ENCODE measurements around the gene RCAN1. TPM values are rescaled to one million over a fixed set of nuclear protein-coding genes. Genes with fewer than 3 reads are reported as not detected.

The RCAN1 gene
- total and polyA plus RNA-seq, 2 of the 13 experiments (the other 11 are each of a cell fraction or from before 2014, with no cell fraction given): 9.4 to 34.1 TPM

DNA sequence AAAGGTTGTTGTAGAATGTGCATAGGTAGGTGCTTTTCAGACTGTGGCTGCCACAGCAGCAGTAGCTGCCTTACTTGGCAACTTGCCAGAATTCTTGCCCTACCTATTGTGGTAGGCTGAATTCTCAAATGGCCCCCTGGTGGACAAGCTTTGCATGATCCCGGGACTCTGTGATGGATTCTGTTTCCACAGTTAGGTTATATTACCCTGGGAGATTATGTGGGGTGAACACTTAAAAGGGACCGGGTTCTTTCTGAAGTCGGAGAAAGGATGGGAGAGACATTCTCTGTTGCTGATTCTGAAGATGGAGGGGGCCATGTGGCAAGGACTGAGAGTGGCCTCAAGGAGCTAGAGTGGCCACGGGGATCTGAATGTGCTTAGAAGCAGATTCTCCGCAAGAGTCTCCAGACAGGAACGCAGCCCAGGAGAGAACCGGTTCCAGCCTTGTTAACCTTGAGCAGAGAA lies 70.8 kb downstream of the RCAN1 start (continued):
- TF ChIP-seq, protein P1, sequence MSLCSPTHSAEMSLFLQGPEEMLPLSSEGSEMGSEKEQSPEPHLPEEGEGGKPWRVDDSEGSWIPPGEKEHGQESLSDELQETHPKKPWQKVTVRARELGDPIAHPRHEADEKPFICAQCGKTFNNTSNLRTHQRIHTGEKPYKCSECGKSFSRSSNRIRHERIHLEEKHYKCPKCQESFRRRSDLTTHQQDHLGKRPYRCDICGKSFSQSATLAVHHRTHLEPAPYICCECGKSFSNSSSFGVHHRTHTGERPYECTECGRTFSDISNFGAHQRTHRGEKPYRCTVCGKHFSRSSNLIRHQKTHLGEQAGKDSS (CRISPR knock-in tag; IDR thresholded peaks at IDR 0.05; ENCODE audit: borderline replicate concordance, low read depth): no peak
- TF ChIP-seq ZFP37 (CRISPR knock-in tag; IDR thresholded peaks at IDR 0.05; ENCODE audit: borderline replicate concordance) (no peak), ZNF207 (IDR thresholded peaks at IDR 0.05; ENCODE audit: borderline replicate concordance) (no peak), ZSCAN21 (CRISPR knock-in tag; IDR thresholded peaks at IDR 0.05; ENCODE audit: borderline replicate concordance) (no peak), HDAC2 (CRISPR knock-in tag; IDR thresholded peaks at IDR 0.05) (0 out of 2 replicates have a peak, but pooled peaks have one; percentile 17), AGO1 (IDR thresholded peaks at IDR 0.05; ENCODE audit: low read depth, low read length, poor library complexity, severe bottlenecking) (no peak), MIER3 (CRISPR knock-in tag; IDR thresholded peaks at IDR 0.05; ENCODE audit: borderline replicate concordance) (no peak), GABPA (IDR thresholded peaks at IDR 0.05; ENCODE audit: low read depth, low read length) (no peak), GABPA (CRISPR knock-in tag; IDR thresholded peaks at IDR 0.05; ENCODE audit: low read depth) (no peak), CREM (IDR thresholded peaks at IDR 0.05) (no peak), CREM (CRISPR knock-in tag; IDR thresholded peaks at IDR 0.05) (no peak), NFIB (CRISPR knock-in tag; IDR thresholded peaks at IDR 0.05; ENCODE audit: borderline replicate concordance) (peak; percentile 98), SATB2 (CRISPR knock-in tag; IDR thresholded peaks at IDR 0.05) (no peak), FOSL1 (CRISPR knock-in tag; IDR thresholded peaks at IDR 0.05; ENCODE audit: borderline replicate concordance) (no peak), ZNF83 (CRISPR knock-in tag; IDR thresholded peaks at IDR 0.05; ENCODE audit: borderline replicate concordance) (no peak), ATM (IDR thresholded peaks at IDR 0.05; ENCODE audit: borderline replicate concordance) (no peak)
- TF ChIP-seq, protein P2, sequence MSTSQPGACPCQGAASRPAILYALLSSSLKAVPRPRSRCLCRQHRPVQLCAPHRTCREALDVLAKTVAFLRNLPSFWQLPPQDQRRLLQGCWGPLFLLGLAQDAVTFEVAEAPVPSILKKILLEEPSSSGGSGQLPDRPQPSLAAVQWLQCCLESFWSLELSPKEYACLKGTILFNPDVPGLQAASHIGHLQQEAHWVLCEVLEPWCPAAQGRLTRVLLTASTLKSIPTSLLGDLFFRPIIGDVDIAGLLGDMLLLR (CRISPR knock-in tag; IDR thresholded peaks at IDR 0.05): no peak
- TF ChIP-seq, protein P3, sequence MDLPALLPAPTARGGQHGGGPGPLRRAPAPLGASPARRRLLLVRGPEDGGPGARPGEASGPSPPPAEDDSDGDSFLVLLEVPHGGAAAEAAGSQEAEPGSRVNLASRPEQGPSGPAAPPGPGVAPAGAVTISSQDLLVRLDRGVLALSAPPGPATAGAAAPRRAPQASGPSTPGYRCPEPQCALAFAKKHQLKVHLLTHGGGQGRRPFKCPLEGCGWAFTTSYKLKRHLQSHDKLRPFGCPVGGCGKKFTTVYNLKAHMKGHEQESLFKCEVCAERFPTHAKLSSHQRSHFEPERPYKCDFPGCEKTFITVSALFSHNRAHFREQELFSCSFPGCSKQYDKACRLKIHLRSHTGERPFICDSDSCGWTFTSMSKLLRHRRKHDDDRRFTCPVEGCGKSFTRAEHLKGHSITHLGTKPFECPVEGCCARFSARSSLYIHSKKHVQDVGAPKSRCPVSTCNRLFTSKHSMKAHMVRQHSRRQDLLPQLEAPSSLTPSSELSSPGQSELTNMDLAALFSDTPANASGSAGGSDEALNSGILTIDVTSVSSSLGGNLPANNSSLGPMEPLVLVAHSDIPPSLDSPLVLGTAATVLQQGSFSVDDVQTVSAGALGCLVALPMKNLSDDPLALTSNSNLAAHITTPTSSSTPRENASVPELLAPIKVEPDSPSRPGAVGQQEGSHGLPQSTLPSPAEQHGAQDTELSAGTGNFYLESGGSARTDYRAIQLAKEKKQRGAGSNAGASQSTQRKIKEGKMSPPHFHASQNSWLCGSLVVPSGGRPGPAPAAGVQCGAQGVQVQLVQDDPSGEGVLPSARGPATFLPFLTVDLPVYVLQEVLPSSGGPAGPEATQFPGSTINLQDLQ (CRISPR knock-in tag; IDR thresholded peaks at IDR 0.05): no peak
- TF ChIP-seq, protein P4, sequence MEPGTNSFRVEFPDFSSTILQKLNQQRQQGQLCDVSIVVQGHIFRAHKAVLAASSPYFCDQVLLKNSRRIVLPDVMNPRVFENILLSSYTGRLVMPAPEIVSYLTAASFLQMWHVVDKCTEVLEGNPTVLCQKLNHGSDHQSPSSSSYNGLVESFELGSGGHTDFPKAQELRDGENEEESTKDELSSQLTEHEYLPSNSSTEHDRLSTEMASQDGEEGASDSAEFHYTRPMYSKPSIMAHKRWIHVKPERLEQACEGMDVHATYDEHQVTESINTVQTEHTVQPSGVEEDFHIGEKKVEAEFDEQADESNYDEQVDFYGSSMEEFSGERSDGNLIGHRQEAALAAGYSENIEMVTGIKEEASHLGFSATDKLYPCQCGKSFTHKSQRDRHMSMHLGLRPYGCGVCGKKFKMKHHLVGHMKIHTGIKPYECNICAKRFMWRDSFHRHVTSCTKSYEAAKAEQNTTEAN (CRISPR knock-in tag; conservative IDR thresholded peaks at IDR 0.05): no peak
- TF ChIP-seq, protein P5, sequence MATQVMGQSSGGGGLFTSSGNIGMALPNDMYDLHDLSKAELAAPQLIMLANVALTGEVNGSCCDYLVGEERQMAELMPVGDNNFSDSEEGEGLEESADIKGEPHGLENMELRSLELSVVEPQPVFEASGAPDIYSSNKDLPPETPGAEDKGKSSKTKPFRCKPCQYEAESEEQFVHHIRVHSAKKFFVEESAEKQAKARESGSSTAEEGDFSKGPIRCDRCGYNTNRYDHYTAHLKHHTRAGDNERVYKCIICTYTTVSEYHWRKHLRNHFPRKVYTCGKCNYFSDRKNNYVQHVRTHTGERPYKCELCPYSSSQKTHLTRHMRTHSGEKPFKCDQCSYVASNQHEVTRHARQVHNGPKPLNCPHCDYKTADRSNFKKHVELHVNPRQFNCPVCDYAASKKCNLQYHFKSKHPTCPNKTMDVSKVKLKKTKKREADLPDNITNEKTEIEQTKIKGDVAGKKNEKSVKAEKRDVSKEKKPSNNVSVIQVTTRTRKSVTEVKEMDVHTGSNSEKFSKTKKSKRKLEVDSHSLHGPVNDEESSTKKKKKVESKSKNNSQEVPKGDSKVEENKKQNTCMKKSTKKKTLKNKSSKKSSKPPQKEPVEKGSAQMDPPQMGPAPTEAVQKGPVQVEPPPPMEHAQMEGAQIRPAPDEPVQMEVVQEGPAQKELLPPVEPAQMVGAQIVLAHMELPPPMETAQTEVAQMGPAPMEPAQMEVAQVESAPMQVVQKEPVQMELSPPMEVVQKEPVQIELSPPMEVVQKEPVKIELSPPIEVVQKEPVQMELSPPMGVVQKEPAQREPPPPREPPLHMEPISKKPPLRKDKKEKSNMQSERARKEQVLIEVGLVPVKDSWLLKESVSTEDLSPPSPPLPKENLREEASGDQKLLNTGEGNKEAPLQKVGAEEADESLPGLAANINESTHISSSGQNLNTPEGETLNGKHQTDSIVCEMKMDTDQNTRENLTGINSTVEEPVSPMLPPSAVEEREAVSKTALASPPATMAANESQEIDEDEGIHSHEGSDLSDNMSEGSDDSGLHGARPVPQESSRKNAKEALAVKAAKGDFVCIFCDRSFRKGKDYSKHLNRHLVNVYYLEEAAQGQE (IDR thresholded peaks at IDR 0.05; ENCODE audit: borderline replicate concordance in 1 of 2, low read depth in 1 of 2, low read length in 2 of 2): no peak
- TF ChIP-seq, protein P6, sequence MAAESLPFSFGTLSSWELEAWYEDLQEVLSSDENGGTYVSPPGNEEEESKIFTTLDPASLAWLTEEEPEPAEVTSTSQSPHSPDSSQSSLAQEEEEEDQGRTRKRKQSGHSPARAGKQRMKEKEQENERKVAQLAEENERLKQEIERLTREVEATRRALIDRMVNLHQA (CRISPR knock-in tag; IDR thresholded peaks at IDR 0.05): no peak

All from HepG2 (cell line).